BE2C (cell line): ENCODE measurements around the gene CD2BP2.

Source experiments
- DNase-seq: peaks from one replicate; pipeline ENCODE4 v3.0.0-alpha.2; 2020
- H3K27me3 ChIP-seq: fragments of 250-450 bp; sonication (Bioruptor Pico); 2 replicates; pipeline ENCODE4 v1.5.1; 2020; ENCODE audit warnings: mild to moderate bottlenecking
- H3K36me3 ChIP-seq: fragments of 250-450 bp; sonication (Bioruptor Pico); 2 replicates; pipeline ENCODE4 v1.5.1; 2020; ENCODE audit warnings: mild to moderate bottlenecking
- H3K4me1 ChIP-seq: fragments of 250-450 bp; sonication (Bioruptor Pico); 2 replicates; pipeline ENCODE4 v1.5.1; 2020
- H3K4me3 ChIP-seq: 2 replicates; pipeline ENCODE4 v1.5.1; 2011; ENCODE audit warnings: low read depth, low read length
- H3K9me3 ChIP-seq: fragments of 250-450 bp; sonication (Bioruptor Pico); 2 replicates; pipeline ENCODE4 v1.5.1; 2020
- TF ChIP-seq, protein P1 (sequence below): IDR thresholded peaks from 2 replicates; pipeline ENCODE4 v1.5.1; 2012; ENCODE audit warnings: mild to moderate bottlenecking, low read depth, low read length

Gene CD2BP2

GRCh38 chr16:30382111-30382881 is 27.2 kb upstream of the CD2BP2 start, which contains the start of gene SEPTIN1:
Gene SEPTIN1 (minus strand): TSS chr16:30382561. CDS start chr16:30382542, 19 bp downstream.
- TF ChIP-seq, protein P1, sequence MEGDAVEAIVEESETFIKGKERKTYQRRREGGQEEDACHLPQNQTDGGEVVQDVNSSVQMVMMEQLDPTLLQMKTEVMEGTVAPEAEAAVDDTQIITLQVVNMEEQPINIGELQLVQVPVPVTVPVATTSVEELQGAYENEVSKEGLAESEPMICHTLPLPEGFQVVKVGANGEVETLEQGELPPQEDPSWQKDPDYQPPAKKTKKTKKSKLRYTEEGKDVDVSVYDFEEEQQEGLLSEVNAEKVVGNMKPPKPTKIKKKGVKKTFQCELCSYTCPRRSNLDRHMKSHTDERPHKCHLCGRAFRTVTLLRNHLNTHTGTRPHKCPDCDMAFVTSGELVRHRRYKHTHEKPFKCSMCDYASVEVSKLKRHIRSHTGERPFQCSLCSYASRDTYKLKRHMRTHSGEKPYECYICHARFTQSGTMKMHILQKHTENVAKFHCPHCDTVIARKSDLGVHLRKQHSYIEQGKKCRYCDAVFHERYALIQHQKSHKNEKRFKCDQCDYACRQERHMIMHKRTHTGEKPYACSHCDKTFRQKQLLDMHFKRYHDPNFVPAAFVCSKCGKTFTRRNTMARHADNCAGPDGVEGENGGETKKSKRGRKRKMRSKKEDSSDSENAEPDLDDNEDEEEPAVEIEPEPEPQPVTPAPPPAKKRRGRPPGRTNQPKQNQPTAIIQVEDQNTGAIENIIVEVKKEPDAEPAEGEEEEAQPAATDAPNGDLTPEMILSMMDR: no peak
- peaks cover 6% of the 10 kb centered on the region; the same call in 1 of the 2 replicates for H3K4me1 ChIP-seq
- DNase-seq: no peak
- no peaks in the 10 kb centered on the region for H3K36me3 ChIP-seq
- H3K27me3 ChIP-seq: no peaks in the 10 kb centered on the region
- H3K9me3 ChIP-seq: no peaks in the 10 kb centered on the region
- no peak within 1 kb of the TSS for H3K4me3 ChIP-seq

DNA sequence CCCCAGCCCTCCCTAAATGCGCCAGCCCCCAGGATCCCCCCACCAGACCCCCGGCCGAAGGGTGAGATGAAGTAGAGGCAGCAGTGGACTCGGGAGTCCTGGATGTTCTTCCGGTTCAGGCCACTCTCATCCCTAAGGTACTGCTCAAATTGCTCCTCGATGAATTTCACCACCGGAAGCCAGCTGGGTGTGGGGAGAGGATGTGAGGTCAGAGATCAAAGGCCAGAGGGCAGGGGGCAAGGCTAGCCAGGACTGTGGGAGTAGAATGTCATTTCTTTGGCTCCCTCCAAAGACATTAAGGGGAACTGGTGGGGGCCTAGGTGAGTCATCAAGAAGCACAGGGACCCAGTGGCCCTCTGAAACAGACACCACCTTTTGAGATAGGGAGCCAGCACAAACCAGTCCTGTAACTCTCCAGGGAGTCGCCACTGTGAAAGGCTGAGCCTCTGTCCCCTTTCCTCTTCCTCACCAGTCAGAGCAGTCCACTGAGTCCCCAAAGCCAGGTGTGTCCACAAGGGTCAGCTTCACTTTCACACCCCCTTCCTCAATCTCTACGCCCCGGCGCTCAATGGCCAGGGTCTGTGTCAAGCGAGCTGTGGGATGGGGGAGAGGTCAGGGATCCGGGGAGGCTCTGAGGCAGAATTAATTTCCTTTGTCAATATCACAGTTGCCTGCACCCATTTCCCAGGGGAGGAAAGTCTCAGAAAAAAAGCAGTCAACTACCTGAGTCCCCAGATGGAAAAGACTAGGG is 26.4 kb upstream of the CD2BP2 start:
- H3K4me3 ChIP-seq: no peak overlapping the region
- no peaks in the 10 kb centered on the region for H3K36me3 ChIP-seq
- no peaks in the 10 kb centered on the region for H3K9me3 ChIP-seq
- peak; percentile 47 for DNase-seq
- peaks cover 8% of the 10 kb centered on the region; the same call in 1 of the 2 replicates for H3K4me1 ChIP-seq
- TF ChIP-seq, protein P1: no peak
- no peaks in the 10 kb centered on the region for H3K27me3 ChIP-seq

- no peak overlapping the region for H3K4me3 ChIP-seq
- peaks cover 8% of the 10 kb centered on the region; the same call in 1 of the 2 replicates for H3K4me1 ChIP-seq
- H3K36me3 ChIP-seq: no peaks in the 10 kb centered on the region
Observed at GRCh38 chr16:30380803-30381208, 25.7 kb upstream of the CD2BP2 start.

DNA sequence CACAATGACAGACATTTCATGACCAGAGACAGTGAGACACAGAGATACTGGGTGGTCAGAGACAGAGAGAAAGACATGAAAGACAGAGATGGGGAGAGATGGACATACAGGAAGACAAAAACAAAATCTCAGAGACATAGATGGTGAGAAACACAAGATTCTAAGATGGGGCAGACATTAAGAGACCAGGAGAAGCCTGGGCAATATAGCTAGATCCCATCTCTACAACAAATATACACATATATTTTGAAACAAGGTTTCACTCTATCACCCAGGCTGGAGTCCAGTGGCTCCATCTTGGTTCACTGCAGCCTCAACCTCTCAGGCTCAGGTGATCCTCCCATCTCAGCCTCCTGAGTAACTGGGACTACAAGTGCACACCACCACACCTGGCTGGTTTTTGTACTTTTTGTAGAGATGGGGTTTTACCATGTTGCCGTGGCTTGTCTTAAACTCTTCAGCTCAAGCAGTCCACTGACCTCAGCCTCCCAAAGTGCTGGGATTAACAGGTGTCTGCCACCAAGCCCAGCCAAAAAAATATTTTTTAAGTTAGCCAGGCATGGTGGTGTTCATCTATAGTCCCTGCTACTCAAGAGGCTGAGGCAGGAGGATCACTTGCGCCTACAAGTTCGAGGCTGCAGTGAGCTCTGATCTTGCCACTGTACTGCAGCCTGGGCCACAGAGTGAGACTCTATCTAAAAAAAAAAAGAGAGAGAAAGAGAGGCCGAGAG is 25.1 kb upstream of the CD2BP2 start:
- Histone ChIP-seq H3K4me3 (no peak overlapping the region), H3K9me3 (no peaks in the 10 kb centered on the region), H3K27me3 (no peaks in the 10 kb centered on the region), H3K4me1 (peaks cover 8% of the 10 kb centered on the region; the same call in 1 of the 2 replicates), H3K36me3 (no peaks in the 10 kb centered on the region)
- no peak for DNase-seq
- TF ChIP-seq, protein P1: no peak

More at GRCh38 chr16:30380803-30381208, 25.7 kb upstream of the CD2BP2 start:
- Histone ChIP-seq H3K27me3 (no peaks in the 10 kb centered on the region), H3K9me3 (no peaks in the 10 kb centered on the region)
- no peak for DNase-seq
- TF ChIP-seq, protein P1: no peak

GRCh38 chr16:30379158-30379783 is 24.2 kb upstream of the CD2BP2 start:
- TF ChIP-seq, protein P1: no peak
- H3K4me3 ChIP-seq: peak overlapping the region; percentile 67
- H3K36me3 ChIP-seq: no peaks in the 10 kb centered on the region
- no peaks in the 10 kb centered on the region for H3K9me3 ChIP-seq
- DNase-seq: no peak
- no peaks in the 10 kb centered on the region for H3K27me3 ChIP-seq
- peaks cover 8% of the 10 kb centered on the region; the same call in 1 of the 2 replicates for H3K4me1 ChIP-seq
